Posterior cingulate gyrus (tissue), 11 donors: Measurements from ENCODE around the gene CSRP1.

ENCODE experiments used
- DNase-seq, 10 donors: peaks; one replicate each; pipeline versions ENCODE4 v3.0.0 to v3.0.0-alpha.2; 2020 to 2021; ENCODE audit warnings: mixed read lengths in 3 of 10
- intact Hi-C: fragments of 100-400 bp; cut with DNase I; formaldehyde crosslinking; loops from one replicate; pipeline ENCODE4 v1.15.1; 2023

CSRP1 gene

GRCh38 chr1:201461645-201462441 lies 45.1 kb downstream of the CSRP1 start:
- peak in 8 of 10 donors; percentile 56 to 97 (median 84) for DNase-seq
- intact Hi-C loops: no loop called here

GRCh38 chr1:201460814-201461644 lies 45.9 kb downstream of the CSRP1 start:
- DNase-seq: peak in 2 of 10 donors; percentile 50 to 53
- intact Hi-C loops: no loop called here

- peak in 3 of 10 donors; percentile 42 to 77 (median 51) for DNase-seq
- intact Hi-C loops: no loop called here
Measured at GRCh38 chr1:201459775-201460174, 47.1 kb downstream of the CSRP1 start.

- intact Hi-C loops: no loop called here
Measured at GRCh38 chr1:201459052-201459451, 47.9 kb downstream of the CSRP1 start.

GRCh38 chr1:201457508-201457960 lies 49.4 kb downstream of the CSRP1 start:
- peak in 1 of 10 donors; percentile 11 for DNase-seq
- intact Hi-C loops: no loop called here

More at GRCh38 chr1:201459052-201459451, 47.9 kb downstream of the CSRP1 start:
- peak in 2 of 10 donors; percentile 8 to 41 for DNase-seq

GRCh38 chr1:201456499-201457309 lies 50.2 kb downstream of the CSRP1 start:
- intact Hi-C loops: no loop called here
- peak in 3 of 10 donors; percentile 40 to 83 (median 47) for DNase-seq

- peak in 2 of 10 donors; percentile 37 for DNase-seq
- intact Hi-C loops: no loop called here
Measured at GRCh38 chr1:201455098-201455497, 51.8 kb downstream of the CSRP1 start.

GRCh38 chr1:201454608-201455007 lies 52.3 kb downstream of the CSRP1 start:
- peak in 2 of 10 donors; percentile 12 to 14 for DNase-seq
- intact Hi-C loops: no loop called here

GRCh38 chr1:201452866-201453265 lies 54.1 kb downstream of the CSRP1 start:
- intact Hi-C loops: no loop called here
- DNase-seq: peak in 2 of 10 donors; percentile 35 to 52

- intact Hi-C loops: no loop called here
Measured at GRCh38 chr1:201450721-201451291, 56.1 kb downstream of the CSRP1 start.

GRCh38 chr1:201448990-201449389 lies 57.9 kb downstream of the CSRP1 start:
- intact Hi-C loops: loop anchor here (1.0 to 5.0 kb wide), 3 partner anchors 14 to 33 kb away; partner anchors contain the start of gene PHLDA3
- peak; percentile 65 to 97 (median 87) for DNase-seq

More at GRCh38 chr1:201450721-201451291, 56.1 kb downstream of the CSRP1 start:
- DNase-seq: peak; percentile 45 to 96 (median 77)

- intact Hi-C loops: loop anchor here (1.0 to 5.0 kb wide), 3 partner anchors 15 to 34 kb away; partner anchors contain the start of gene PHLDA3
- DNase-seq: peak; percentile 73 to 96 (median 84)
Measured at GRCh38 chr1:201447903-201448871, 58.7 kb downstream of the CSRP1 start.

- DNase-seq: peak in 1 of 10 donors; percentile 6
- intact Hi-C loops: loop anchor here (5.0 kb wide), 1 partner anchor 37 kb away; no protein-coding TSS in a partner anchor
Measured at GRCh38 chr1:201445310-201445709, 61.6 kb downstream of the CSRP1 start.

GRCh38 chr1:201444792-201445191 lies 62.1 kb downstream of the CSRP1 start:
- intact Hi-C loops: loop anchor here (5.0 kb wide), 1 partner anchor 38 kb away; no protein-coding TSS in a partner anchor
- peak in 1 of 10 donors; percentile 31 for DNase-seq

GRCh38 chr1:201443747-201444146 lies 63.2 kb downstream of the CSRP1 start:
- intact Hi-C loops: no loop called here
- DNase-seq: peak in 3 of 10 donors; percentile 32 to 76 (median 54)

- intact Hi-C loops: no loop called here
Measured at GRCh38 chr1:201436969-201437368, 70.0 kb downstream of the CSRP1 start.

GRCh38 chr1:201436393-201436792 lies 70.5 kb downstream of the CSRP1 start:
- DNase-seq: peak in 1 of 10 donors; percentile 41
- intact Hi-C loops: no loop called here

More at GRCh38 chr1:201436969-201437368, 70.0 kb downstream of the CSRP1 start:
- DNase-seq: no peak

- intact Hi-C loops: no loop called here
- no peak for DNase-seq
Measured at GRCh38 chr1:201434266-201434665, 72.7 kb downstream of the CSRP1 start.
